ENCODE results near the gene AGT.
"Not testable (repeated sequence)": the region's sequence is repeated elsewhere in the genome, so short reads cannot be mapped to it uniquely, and the experiment has no call there.

AGT gene

DNA sequence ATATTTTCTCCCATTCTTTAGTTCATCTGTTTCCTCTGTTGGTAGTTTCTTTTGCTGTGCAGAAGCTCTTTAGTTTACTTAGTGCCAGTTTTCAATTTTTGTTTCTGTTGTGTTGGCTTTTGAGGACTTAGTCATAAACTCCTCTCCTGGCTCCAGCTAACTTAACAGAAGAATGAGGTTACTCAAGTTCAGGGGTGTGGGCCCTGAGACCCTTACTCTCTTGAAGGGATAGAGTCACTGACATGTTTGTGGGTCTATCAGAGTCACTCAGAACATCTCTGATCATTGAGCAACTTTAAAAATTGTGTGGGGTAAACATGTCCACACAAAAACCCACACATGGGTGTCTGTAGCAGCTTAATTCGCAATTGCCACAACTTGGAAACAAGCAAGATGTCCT, 14.2 kb downstream of the AGT start:
- TF ChIP-seq, protein P1, sequence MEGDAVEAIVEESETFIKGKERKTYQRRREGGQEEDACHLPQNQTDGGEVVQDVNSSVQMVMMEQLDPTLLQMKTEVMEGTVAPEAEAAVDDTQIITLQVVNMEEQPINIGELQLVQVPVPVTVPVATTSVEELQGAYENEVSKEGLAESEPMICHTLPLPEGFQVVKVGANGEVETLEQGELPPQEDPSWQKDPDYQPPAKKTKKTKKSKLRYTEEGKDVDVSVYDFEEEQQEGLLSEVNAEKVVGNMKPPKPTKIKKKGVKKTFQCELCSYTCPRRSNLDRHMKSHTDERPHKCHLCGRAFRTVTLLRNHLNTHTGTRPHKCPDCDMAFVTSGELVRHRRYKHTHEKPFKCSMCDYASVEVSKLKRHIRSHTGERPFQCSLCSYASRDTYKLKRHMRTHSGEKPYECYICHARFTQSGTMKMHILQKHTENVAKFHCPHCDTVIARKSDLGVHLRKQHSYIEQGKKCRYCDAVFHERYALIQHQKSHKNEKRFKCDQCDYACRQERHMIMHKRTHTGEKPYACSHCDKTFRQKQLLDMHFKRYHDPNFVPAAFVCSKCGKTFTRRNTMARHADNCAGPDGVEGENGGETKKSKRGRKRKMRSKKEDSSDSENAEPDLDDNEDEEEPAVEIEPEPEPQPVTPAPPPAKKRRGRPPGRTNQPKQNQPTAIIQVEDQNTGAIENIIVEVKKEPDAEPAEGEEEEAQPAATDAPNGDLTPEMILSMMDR (IDR thresholded peaks at IDR 0.05) = no peak
- H3K36me3 Mint-ChIP-seq (ENCODE audit: low read depth) = no peaks in the 10 kb centered on the region
- peaks cover 34% of the 10 kb centered on the region for H3K4me1 Mint-ChIP-seq
- H3K27me3 Mint-ChIP-seq (ENCODE audit: low read depth, poor library complexity) = peaks cover 6% of the 10 kb centered on the region
- DNase-seq = no peak
- no peak overlapping the region for H3K27ac Mint-ChIP-seq
- no peak overlapping the region for H3K4me3 Mint-ChIP-seq
- no peaks in the 10 kb centered on the region for H3K9me3 Mint-ChIP-seq

DNA sequence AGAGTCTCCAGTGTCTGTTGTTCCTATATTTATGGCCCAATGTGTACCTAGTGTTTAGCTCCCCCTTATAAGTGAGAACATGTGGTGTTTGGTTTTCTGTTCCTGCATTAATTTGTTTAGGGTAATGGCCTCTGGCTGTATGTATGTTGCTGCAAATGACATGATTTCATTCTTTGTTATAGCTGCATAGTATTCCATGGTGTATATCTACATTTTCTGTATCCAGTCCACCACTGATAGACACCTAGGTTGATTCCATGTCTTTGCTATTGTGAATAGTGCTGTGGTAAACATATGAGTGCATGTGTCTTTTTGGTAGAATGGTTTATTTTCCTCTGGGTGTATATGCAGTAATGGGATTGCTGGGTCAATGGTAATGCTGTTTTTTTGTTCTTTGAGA, 15.0 kb downstream of the AGT start:
- not testable (repeated sequence) for H3K9me3 Mint-ChIP-seq; H3K27me3 Mint-ChIP-seq (ENCODE audit: low read depth, poor library complexity); H3K4me3 Mint-ChIP-seq; DNase-seq; H3K36me3 Mint-ChIP-seq (ENCODE audit: low read depth)
- H3K27ac Mint-ChIP-seq = peak overlapping the region; percentile 48
- H3K4me1 Mint-ChIP-seq = peaks cover 32% of the 10 kb centered on the region

DNA sequence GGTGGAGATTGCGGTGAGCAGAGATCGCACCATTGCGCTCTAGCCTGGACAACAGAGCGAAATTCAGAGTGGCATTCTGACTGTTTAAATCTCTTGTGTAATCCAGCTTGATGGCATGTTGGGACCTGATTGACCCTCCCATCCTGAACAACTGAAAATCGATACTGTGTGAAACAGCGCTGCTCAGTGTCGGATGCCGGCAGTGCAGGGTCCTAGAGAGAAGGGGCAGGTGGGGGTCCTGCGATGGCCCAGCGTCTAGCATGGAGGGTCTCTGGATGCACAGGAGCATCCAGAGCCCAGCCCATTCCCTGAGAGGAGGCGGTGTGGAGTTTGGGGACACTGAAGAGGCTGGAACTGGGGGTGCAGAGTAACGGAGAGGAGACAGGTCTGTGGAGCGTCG, 15.8 kb downstream of the AGT start:
- Mint-ChIP-seq H3K9me3 (no peaks in the 10 kb centered on the region), H3K36me3 (ENCODE audit: low read depth) (peaks cover 6% of the 10 kb centered on the region), H3K27ac (no peak overlapping the region), H3K4me3 (no peak overlapping the region), H3K27me3 (ENCODE audit: low read depth, poor library complexity) (peaks cover 6% of the 10 kb centered on the region), H3K4me1 (peaks cover 24% of the 10 kb centered on the region)
- TF ChIP-seq, protein P1 (IDR thresholded peaks at IDR 0.05) = no peak
- DNase-seq = no peak

DNA sequence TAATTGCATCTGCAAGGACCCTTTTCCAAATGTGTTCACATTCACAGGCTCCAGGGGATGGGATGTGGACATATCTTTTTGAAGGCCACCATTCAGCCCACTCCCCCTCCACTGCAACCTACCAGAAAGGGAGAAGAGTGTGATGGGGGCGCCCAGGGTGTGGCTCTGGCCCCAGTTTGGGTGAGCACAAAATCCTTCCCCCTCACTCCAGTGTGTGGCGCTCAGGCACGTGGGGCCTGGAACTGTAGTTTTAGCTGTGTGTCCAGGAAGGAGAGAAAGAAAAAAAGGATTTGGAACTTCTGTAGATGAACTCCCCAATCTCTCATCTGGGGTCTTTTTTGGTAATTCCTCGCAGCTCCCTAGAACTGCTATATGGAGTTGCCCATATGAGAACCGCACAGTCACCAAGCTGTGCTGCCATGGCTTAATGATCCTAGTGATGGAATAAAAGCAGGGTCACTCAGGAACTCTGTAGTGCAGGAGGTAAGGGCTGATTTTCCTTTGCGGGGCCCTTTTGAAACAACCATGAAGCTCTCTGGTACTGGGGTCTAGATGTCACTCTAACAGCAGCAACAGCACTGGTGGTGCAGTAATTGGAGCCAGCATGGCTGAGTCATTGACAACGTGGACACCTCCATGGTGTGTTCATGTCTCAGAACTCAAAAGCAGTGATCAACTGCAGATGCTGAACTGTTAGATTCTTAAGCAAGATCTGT, 17.0 kb downstream of the AGT start:
- no peaks in the 10 kb centered on the region for H3K9me3 Mint-ChIP-seq
- peaks cover 3% of the 10 kb centered on the region for H3K27me3 Mint-ChIP-seq (ENCODE audit: low read depth, poor library complexity)
- H3K4me1 Mint-ChIP-seq = peaks cover 11% of the 10 kb centered on the region
- H3K36me3 Mint-ChIP-seq (ENCODE audit: low read depth) = peaks cover 17% of the 10 kb centered on the region
- H3K4me3 Mint-ChIP-seq = no peak overlapping the region
- DNase-seq = no peak
- TF ChIP-seq, protein P1 (IDR thresholded peaks at IDR 0.05) = no peak
- no peak overlapping the region for H3K27ac Mint-ChIP-seq

DNA sequence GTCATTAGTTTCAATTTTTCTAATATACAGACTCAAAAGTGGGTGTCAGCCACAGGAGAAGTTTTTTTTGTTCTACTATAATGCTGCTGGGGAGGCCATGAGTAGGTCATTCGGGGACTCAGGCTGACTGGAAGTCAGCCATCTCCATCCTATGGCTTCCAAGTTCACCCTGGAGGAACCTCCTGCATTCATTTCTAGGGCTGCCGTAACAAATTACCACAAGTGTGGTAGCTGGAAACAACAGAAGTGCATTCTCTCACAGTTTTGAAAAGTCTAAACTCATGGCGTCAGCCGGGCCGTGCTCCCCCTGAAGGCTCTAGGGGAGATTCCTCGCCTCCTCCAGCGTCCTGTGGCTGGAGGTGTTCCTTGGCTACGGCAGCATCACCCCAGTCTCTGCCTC, 17.7 kb downstream of the AGT start:
- TF ChIP-seq, protein P1 (IDR thresholded peaks at IDR 0.05) = no peak
- Mint-ChIP-seq H3K4me3 (no peak overlapping the region), H3K27ac (no peak overlapping the region), H3K27me3 (ENCODE audit: low read depth, poor library complexity) (peaks cover 3% of the 10 kb centered on the region), H3K9me3 (no peaks in the 10 kb centered on the region), H3K36me3 (ENCODE audit: low read depth) (peaks cover 23% of the 10 kb centered on the region), H3K4me1 (peaks cover 5% of the 10 kb centered on the region)
- DNase-seq = no peak

DNA sequence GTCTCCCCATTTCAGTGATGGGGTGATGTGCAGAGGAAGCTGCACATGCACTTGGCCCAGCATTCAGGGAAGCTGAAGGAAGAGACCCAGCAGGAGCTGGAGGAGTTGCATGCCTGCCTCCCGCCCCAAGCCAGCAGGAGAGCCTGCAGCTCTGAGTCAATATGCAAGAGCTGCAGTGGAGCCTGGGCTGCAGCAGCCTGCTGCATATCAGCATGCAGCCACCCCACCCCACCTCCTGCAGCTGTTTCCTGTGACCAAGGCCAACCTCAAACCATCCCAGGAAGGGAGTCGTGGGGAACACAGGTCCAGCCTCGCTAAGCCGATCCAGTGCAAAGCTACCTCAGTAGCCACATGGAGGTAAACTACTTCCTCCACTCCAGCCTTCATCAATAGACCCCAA, 18.9 kb downstream of the AGT start:
- Mint-ChIP-seq H3K27me3 (ENCODE audit: low read depth, poor library complexity) (peaks cover 3% of the 10 kb centered on the region), H3K27ac (no peak overlapping the region), H3K4me3 (no peak overlapping the region), H3K9me3 (no peaks in the 10 kb centered on the region), H3K36me3 (ENCODE audit: low read depth) (peaks cover 29% of the 10 kb centered on the region), H3K4me1 (no peaks in the 10 kb centered on the region)
- DNase-seq = no peak
- TF ChIP-seq, protein P1 (IDR thresholded peaks at IDR 0.05) = no peak
